SU-DHL-6 (cell line): ENCODE results near the gene TBPL1.

Source experiments
- CTCF ChIP-seq: fragments of 200-600 bp; sonication (generic); IDR thresholded peaks from one replicate; pipeline ENCODE4 v1.5.1; 2017; ENCODE audit warnings: antibody characterized with exemption, mild to moderate bottlenecking, low read length, moderate library complexity; ENCODE audit not compliant: insufficient read depth, poor library complexity, severe bottlenecking
- EZH2phosphoT487 ChIP-seq: fragments of 200-600 bp; sonication (generic), shearing (Covaris generic); conservative IDR thresholded peaks from 2 replicates; pipeline ENCODE4 v1.6.1; 2018; ENCODE audit warnings: mild to moderate bottlenecking, antibody characterized with exemption, low read length, moderate library complexity, mixed read lengths

DNA sequence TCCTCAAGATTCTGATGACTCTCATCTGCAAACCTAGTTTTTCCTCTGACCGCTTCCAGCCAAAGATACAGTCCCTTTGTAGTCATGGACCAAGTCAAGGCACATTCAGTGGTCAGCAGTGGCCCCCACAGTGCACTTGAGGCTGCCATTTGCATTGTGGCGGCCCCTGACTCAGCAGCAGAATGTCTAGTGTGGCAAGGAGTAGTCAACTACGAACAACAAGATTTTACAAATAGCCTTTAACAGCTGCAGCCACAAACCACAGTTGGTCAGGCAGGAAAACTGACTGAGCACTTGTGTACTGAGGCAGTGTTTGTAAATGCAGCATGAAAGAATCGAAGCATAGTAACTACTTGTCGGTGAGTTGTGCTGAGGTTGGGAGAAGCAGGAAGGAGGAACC, 49.8 kb downstream of the TBPL1 start:
- no peak for TF ChIP-seq CTCF
- no peak for TF ChIP-seq EZH2phosphoT487
